Stomach (tissue), 4 donors: ENCODE results near the gene CDADC1.

Experiments
- EP300 ChIP-seq: sonication (generic); formaldehyde crosslinking; IDR thresholded peaks from one replicate; pipeline ENCODE4 v1.6.1; 2017; ENCODE audit warnings: antibody characterized with exemption
- POLR2A ChIP-seq, 4 donors: fragments of 450-650 bp; IDR thresholded peaks; one replicate each; pipeline ENCODE4 v1.6.1; 2016; ENCODE audit warnings: antibody characterized with exemption in 4 of 4, control low read depth in 2 of 4, mild to moderate bottlenecking in 1 of 4, moderate library complexity in 1 of 4
- TF ChIP-seq, protein P1 (sequence below), 7 experiments: fragments of 450-650 bp in 4 of 7; fragments of 200-600 bp in 3 of 7; sonication (generic) in 3 of 7; IDR thresholded peaks; one replicate each; pipeline ENCODE4 v1.5.1; 2016 to 2019; ENCODE audit warnings: antibody characterized with exemption in 7 of 7, control low read depth in 2 of 7, mild to moderate bottlenecking in 1 of 7

DNA sequence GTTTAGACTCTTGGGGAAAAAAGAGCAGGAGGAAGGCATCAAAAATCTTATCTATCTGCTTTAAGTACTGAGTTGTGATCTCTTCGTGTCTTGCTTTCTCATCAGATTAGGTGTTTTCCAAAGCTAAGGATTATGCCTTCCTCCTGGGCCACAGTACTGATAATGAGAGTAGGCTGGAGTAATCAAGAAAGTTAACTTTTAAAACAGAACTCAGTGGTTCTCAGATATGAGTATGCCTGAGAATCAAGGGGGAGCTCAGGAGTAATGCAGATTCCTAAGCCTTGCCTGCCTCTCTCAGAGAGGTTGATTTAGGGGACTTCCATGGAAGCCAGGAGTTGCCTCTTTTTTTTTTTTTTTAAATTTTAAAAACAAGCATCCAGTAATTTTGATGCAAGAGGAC is 23.5 kb downstream of the CDADC1 start:
- TF ChIP-seq, protein P1, sequence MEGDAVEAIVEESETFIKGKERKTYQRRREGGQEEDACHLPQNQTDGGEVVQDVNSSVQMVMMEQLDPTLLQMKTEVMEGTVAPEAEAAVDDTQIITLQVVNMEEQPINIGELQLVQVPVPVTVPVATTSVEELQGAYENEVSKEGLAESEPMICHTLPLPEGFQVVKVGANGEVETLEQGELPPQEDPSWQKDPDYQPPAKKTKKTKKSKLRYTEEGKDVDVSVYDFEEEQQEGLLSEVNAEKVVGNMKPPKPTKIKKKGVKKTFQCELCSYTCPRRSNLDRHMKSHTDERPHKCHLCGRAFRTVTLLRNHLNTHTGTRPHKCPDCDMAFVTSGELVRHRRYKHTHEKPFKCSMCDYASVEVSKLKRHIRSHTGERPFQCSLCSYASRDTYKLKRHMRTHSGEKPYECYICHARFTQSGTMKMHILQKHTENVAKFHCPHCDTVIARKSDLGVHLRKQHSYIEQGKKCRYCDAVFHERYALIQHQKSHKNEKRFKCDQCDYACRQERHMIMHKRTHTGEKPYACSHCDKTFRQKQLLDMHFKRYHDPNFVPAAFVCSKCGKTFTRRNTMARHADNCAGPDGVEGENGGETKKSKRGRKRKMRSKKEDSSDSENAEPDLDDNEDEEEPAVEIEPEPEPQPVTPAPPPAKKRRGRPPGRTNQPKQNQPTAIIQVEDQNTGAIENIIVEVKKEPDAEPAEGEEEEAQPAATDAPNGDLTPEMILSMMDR (IDR thresholded peaks at IDR 0.05) = no peak
- TF ChIP-seq POLR2A (IDR thresholded peaks at IDR 0.05) (no peak), EP300 (no peak)
